Measurements from ENCODE around the gene APOO. TPM values are rescaled to one million over a fixed set of nuclear protein-coding genes. Genes with fewer than 3 reads are reported as not detected.
"Not testable (repeated sequence)": the region's sequence is repeated elsewhere in the genome, so short reads cannot be mapped to it uniquely, and the experiment has no call there.

Gene APOO
- total RNA-seq, 1 donor from 2014 or later: 112 TPM

DNA sequence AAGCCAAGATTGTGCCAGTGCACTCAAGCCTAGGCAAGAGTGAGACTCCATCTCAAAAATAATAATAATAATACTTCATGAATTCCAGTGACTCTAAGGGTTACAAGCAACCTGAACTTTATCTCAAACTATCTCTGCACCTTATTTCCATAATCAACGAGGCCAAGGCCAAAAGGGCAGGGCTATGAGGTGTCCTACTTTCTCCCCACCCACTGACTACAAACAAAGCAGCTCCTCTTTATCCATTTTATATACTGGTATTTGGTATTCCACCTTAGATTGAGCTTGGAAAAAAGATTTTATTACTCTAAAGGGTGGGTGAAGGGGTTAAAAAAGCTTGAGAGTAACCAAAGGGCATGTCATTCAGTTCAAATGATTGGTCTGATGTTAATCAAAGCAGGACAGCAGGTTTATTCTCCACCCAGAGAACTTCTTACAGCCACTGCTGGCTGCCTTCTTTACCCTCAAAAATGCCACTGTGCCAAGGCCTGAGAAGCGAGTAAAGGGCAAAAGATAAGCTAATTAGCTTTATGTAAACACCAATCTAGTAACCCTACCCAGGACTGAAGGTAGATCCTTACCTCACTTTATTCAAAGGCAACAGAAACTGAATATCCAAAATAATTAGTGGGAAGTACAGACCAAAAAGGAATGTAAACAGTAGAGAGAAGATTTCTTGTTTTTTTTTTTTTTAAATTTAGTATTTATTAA lies 28.2 kb downstream of the APOO start:
- intact Hi-C loops (cut with DNase I): no loop called here
- ATAC-seq (ENCODE audit: poor library complexity) (no peak), DNase-seq (no peak)

DNA sequence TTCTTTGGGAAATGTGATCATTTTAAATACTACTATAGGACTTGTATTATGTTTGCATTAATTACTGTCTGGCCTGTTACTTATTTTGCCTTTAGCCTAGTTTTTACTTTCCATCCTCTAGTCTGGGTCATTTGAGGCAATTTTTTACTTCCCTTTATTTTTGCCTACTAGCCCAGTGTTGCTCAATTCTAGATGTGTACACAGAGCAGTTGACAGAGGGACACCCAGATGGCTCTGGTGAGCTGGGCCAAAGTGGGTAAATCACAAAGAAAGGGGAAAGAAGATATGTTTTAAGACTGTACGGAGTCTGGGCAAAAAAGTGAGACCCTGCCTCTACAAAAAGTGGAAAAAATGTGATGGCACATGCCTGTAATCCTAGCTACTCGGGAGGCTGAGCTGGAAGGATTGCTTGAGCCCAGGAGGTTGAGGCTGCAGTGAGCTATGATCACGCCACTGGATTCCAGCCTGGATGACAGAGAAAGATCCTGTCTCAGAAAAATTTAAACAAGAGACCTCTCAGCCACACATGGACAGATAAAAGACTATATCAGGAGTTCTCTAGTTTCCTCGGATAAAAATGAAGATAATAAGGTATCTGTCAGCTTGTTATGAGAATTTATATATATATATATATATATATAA lies 35.7 kb downstream of the APOO start:
- ATAC-seq (ENCODE audit: poor library complexity): peak; percentile 66
- intact Hi-C loops (cut with DNase I): no loop called here

DNA sequence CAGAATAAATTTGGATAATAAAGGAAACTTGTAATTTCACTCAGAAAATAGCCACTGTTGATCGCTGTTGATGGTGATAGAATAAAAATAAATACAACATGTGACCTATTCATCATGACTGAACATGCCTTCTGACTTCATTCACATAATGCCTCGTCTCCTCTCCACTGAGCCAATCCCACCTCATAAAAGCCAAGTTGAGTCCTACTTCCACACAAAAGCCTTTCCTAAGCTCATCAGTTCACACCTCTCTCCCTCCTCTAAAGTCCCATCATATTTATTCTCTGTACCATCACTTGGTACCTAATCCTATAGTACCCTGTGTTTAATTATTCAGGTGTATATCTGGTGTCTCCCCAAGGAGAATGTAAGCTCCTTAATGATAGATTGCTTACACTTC lies 37.7 kb downstream of the APOO start:
- intact Hi-C loops (cut with DNase I): no loop called here
- ATAC-seq (ENCODE audit: poor library complexity) (no peak), DNase-seq (no peak)

More for the DNA sequence above, 35.7 kb downstream of the APOO start:
- no peak for DNase-seq

DNA sequence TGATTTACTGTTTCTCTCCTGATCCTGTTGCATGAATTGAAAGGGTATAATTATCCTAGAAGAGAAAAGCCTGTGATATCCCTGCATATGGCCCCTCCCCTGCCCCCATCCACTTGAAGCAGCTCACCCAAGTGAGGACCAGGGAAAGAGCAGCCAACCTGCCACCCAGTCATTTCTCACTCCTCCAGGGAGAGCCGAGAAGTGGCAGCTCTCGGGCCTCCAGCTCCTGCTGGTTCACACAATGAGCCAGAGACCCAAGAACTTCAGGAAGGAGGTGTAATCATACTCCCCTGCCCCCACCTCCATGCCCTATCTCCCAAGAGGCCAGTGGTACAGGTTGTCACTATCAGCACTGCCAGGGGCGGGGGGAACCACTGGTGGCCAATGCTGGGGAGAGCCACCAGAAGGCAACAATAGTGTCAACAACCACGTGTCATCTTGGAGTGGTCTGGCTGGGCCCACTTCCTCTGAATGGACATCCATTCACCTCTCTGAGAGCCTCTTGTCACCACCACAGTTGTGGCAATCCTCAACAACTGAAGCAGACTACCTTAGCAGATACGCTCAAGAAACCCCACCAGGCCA lies 42.9 kb downstream of the APOO start:
- intact Hi-C loops (cut with DNase I): no loop called here

DNA sequence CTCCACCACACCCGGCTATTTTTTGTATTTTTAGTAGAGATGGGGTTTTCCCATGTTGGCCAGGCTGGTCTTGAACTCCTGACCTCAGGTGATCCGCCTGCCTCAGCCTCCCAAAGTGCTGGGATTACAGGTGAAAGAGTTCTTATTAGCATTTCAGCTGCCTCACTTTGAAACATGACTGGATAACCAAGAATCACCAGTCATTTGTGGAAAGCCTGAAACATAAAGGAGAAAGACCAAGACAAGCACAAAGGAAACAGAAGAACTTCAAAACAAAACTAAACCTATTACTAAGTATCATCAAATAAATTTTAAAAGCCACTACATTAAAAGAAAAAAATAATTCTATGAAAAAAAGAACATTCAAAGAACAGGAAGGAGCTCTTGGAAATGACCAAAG lies 45.8 kb downstream of the APOO start:
- DNase-seq; ATAC-seq (ENCODE audit: poor library complexity); intact Hi-C loops (cut with DNase I): not testable (repeated sequence)

More for the DNA sequence above, 42.9 kb downstream of the APOO start:
- ATAC-seq (ENCODE audit: poor library complexity) (no peak), DNase-seq (no peak)

DNA sequence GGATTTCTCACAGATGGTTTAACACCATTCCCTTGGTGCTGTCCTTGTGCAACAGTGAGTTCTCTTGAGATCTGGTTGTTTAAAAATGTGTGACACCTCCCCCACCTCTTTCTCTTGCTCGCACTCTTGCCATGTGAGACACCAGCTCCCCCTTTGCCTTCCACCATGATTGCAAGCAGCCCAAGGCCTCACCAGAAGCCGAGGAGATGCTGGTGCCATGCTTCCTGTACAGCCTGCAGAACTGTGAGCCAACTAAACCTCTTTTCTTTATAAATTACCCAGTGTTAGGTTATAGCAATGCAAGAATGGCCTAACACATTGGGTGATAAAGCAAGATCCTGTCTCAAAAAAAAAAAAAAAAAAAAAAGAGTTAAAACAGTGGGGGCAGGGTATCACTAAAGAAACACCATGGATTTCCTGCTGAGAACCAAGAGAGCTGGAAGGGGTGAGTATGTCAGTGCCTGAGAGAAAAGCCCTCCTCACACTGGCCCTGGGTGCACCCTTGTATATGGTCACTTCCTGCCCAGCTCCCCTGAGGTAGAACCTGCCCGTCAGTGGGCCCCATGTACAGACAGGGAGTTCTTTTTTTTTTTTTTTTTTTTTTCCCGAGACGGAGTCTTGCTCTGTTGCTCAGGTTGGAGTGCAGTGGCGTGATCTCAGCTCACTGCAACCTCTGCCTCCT lies 46.4 kb downstream of the APOO start:
- ATAC-seq (ENCODE audit: poor library complexity) (no peak), DNase-seq (no peak)
- intact Hi-C loops (cut with DNase I): no loop called here

DNA sequence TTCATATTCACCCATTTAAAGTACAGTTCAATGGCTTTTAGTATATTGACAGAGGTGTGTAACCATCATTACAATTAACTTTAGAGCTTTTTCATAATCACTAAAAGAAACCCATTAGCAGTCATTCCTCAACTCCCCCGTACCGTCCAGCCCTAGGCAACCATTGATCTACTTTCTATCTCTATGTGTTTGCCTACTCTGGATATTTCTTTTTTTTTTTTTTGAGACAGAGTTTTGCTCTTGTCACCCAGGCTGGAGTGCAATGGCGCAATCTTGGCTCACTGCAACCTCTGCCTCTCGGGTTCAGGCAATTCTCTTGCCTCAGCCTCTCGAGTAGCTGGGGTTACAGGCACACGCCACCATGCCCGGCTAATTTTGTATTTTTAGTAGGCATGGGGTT lies 48.5 kb downstream of the APOO start:
- intact Hi-C loops (cut with DNase I); DNase-seq; ATAC-seq (ENCODE audit: poor library complexity): not testable (repeated sequence)

DNA sequence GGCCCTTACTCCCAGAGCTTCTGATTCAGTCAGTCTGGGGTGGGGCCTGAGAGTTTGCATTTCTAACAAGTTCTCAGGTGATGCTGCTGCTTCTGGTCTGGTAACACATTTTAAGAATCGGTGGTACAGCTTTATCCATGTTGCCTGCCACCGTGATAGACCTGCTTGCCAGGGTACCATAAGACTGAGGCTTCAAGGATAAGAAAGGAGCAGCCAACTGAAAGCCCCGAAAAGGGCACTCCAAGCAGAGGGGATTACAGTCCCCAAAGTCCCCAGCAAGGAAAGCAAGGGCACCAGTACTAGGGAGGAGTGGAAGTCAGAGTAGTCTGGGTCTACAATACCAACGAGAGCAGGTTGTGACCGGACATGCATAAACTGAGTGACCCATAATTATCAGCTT lies 49.8 kb downstream of the APOO start:
- ATAC-seq (ENCODE audit: poor library complexity) (no peak), DNase-seq (no peak)
- intact Hi-C loops (cut with DNase I): no loop called here

DNA sequence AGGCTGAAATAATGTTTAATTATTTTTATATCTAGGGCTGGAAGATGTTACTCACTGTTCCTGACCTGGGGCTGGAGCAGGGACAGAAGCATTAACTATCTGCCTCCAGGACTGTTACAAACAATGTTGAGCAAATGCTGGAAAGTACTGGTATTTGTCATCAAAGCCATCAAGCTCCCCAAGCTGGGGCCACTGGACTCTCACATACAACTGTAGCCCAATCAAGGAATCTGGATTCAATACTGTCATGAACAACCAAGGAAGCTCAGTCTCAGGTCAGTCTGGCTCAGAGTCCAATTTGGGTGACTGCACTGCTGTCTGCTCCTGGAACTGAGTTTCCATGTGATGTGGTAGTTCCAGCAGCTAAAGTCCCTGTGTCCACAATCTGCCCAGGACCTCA lies 50.4 kb downstream of the APOO start:
- no peak for DNase-seq
- ATAC-seq (ENCODE audit: poor library complexity): peak; percentile 22
- intact Hi-C loops (cut with DNase I): no loop called here

DNA sequence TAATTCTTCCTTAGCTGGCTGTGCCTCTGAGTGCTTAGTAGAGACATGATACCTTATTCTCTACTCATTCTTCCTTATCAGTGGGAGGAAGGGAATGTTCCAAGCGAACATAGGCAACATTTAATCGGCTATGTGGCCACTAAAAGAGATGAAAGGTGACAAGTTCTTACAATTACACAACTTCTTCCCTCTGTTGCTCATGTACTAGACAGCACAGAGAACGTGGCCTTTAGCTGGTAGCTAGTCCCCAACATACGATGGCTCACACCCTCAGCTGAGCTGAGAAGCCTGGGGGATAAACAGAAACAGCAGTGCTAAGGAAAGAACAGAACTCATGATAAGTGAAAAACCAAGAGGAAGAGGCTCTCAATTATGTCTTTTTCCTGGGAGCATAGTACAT lies 52.2 kb downstream of the APOO start:
- ATAC-seq (ENCODE audit: poor library complexity) (peak; percentile 82), DNase-seq (no peak)
- intact Hi-C loops (cut with DNase I): no loop called here

DNA sequence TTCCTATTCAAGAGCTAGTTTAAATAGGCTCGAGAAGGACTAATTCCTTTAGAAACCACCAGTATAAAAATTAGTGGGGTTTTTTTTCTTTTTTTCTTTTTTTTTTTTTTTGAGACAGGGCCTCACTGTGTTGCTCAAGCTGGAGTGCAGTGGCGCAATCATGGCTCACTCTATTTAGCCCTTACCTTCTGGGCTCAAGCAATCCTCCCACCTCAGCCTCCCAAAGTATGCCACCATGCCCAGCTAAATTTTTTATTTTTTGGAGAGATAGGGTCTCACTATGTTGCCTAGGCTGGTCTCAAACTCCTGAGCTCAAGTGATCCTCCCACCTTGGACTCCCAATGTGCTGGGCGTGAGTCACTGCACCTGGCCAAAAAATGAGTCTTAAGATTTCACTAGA lies 52.8 kb downstream of the APOO start:
- peak; percentile 41 for DNase-seq

DNA sequence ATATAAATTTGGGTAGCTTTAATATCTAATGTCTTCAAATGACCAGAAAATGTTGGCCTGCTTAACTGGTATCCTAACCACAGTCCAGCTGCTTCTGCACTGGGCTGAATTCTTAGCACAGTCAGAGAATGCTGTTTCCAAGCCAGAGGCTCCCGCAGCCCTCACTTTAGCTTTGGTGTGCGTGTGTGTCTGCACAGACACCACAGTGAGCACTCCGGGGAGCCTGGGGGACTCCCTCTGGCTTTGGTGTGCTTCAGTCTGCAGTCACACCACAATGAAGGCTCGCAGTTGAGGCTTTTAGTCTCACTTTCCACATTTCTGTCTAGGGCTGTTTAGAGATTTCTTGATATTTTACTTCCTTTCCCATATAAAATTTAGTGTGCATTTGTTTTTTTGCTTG lies 53.6 kb downstream of the APOO start:
- peak; percentile 54 for ATAC-seq (ENCODE audit: poor library complexity)
- intact Hi-C loops (cut with DNase I): no loop called here
- no peak for DNase-seq

More for the DNA sequence above, 52.8 kb downstream of the APOO start:
- intact Hi-C loops (cut with DNase I): no loop called here
- no peak for ATAC-seq (ENCODE audit: poor library complexity)

DNA sequence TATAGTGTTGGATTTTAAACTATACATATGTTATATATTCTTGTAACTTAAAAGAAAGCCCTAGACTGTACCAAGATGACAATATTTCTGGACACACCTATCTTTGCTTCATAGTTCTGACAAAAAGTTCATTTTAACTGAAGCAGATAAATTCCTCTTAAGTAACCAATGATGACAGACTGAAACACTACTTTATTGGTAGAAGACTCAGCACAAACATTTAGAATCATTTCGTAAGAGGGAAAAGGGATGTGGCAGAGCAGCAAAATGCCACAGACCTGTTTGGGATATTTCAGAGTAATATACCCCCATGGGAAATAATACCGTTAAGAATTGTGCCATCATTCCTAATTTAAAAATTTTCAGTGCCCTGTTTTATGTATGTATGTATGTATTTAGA lies 56.2 kb downstream of the APOO start:
- DNase-seq (no peak), ATAC-seq (ENCODE audit: poor library complexity) (no peak)
- intact Hi-C loops (cut with DNase I): no loop called here

DNA sequence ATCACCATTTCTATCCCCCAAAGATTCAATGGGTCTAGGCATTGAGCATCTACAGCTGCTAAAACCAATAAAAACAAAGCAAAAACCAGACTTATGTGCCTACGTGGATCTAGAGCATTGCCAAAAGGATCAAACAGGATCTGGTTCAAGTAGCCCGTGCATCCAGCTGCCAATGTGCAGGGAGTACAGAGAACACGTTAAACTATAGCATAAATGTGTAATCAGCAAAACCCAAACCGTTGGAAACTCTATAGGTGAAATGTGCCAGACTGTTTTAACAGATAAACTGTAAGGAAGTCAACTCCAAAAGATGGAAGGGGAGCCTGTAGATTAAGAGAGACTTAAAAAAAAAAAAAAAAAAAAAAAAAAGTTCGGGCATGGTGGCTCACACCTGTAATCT lies 58.5 kb downstream of the APOO start:
- DNase-seq (no peak), ATAC-seq (ENCODE audit: poor library complexity) (no peak)
- intact Hi-C loops (cut with DNase I): no loop called here

DNA sequence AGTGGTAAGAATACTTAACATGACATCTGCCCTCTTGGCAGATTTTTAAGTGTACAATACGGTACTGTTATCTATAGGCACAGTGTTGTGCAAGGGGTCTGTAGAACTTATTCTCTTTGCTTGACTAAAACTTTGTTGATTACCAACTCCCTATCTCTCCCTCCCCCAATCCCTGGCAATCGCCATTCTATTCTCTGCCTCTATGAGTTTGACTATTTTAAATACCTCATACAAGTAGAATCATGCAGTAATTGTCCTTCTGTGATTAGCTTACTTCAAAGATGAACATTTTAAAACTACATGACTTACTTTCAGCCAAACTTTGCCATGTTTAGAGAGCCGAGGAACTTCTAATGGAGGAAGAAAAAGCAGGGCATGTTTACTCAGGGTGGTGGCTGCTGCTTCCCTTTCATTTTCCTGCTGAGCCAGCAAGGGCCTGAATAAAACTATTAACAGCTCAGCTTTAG lies 62.4 kb downstream of the APOO start:
- peak; percentile 74 for ATAC-seq (ENCODE audit: poor library complexity)
- DNase-seq: no peak
- intact Hi-C loops (cut with DNase I): no loop called here

DNA sequence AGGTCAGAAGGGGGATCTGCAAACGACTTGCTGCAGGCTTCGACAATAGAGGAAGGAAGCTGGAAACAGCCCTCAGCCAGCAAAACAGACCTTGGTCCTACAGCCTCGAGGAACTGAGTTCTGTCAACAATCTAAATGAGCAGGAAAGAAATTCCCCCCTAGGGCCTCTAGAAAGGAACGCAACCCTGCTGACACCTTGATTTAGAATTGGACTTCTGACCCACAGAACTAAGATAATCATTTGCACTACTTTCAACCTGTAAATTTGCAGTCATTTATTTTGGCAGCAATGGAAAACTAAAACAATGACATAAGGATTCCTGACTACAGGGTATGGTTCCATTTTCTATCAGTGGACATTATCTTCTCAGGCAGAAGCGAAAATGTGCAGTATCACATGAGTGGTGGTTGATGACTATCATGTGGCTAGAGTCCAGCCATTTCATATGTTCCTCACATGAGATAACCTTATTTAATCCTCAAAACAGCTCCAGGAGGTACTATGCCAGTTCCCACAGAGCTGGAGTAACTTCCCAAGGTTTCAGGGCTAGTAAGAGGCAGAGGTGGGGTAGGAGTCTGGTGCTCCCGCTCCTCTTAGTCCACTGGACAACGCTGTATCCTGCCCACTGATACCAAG lies 63.1 kb downstream of the APOO start:
- ATAC-seq (ENCODE audit: poor library complexity) (peak; percentile 53), DNase-seq (no peak)
- intact Hi-C loops (cut with DNase I): no loop called here

DNA sequence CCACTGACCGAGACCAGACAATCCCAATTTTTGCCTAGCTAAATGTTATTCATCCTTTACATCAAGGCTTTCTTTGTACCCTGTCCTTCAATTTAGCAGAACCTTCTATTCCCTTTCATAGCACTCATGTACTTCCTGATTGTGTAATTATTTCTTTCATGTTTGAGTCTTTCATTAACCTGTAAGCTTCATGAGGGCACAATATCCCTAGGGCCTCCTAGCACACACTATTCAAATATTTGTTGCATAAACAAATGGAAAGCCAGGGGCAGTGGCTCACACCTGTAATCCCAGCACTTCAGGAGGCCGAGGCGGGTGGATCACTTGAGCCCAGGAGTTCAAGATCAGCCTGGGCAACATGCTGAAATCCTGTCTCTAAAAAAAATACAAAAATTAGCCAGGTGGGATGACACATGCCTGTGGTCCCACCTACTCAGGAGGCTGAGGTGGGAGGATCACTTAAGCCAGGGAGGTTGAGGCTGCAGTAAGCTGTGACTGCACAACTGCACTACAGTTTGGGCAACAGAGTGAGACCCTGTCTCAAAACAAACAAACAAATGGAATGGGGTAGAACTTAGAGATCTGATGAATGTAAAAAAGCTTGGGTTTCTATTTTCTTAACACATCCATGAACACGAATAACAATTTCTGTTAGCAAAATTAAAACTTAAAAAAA lies 65.8 kb downstream of the APOO start:
- DNase-seq (no peak), ATAC-seq (ENCODE audit: poor library complexity) (no peak)
- intact Hi-C loops (cut with DNase I): no loop called here

DNA sequence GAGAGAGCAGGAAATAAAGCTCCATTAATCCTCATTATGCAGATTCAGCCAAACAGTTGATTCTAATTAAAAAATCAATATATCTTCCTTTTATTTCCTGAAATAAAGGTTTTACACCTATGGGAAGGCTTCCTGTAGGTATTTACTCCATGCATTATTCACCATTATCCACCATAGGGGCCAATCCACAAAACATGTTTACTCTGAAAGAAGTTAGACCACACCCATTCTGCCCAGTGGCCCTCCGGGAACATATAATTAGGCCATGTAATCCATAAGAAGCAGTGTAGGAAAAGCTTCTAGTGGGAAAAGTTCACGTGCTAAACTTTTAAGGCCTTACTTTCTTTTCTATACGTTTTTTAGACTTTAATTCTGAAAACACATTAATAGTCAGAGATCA lies 67.1 kb downstream of the APOO start:
- no peak for ATAC-seq (ENCODE audit: poor library complexity)
- intact Hi-C loops (cut with DNase I): no loop called here
- no peak for DNase-seq

DNA sequence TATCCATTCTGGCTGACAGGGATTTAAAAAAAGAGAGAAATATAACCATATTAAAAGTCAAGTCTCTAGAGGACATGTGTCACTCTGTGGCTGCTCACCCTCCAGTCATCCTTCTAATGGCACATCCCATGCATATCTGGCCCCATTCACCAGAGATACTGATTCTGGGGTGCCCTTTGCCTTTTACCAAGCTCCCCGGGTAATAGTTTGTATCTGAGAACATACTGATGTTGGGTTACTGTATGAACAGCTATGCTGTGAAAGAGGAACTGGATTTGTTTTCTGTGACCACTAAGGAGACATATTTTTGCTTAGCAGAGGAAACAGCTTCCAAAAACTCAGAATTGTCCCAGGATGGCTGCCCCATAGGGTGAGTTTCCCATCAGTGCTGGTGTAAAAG lies 68.8 kb downstream of the APOO start:
- intact Hi-C loops (cut with DNase I): no loop called here
- peak; percentile 15 for ATAC-seq (ENCODE audit: poor library complexity)

More for the DNA sequence above, 68.8 kb downstream of the APOO start:
- no peak for DNase-seq
